NCI-H524 (cell line): ENCODE data around the gene RPLP2.

Source experiments
- DNase-seq, 2 experiments: peaks; one replicate each; lab custom pipeline; 2025; lab: John Stamatoyannopoulos, UW

Gene RPLP2

DNA sequence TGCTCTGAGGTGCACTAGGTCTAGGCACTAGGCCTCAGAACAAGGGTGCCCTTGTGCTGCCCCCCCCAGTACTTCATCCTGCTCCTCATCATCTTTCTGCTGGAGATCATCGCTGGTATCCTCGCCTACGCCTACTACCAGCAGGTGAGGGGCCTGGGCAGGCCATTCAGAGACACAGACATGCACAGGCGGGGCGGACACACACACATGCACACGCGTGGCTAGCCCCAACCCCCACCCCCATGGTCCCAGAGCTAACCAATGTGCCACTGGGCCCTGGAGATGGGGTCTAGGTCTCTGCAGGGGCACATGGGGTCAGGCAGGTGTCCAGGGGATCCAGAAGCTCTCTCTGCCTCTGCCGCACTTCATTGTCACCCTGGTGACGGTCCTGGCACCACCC lies 26.9 kb downstream of the RPLP2 start:
- no peak for DNase-seq

DNA sequence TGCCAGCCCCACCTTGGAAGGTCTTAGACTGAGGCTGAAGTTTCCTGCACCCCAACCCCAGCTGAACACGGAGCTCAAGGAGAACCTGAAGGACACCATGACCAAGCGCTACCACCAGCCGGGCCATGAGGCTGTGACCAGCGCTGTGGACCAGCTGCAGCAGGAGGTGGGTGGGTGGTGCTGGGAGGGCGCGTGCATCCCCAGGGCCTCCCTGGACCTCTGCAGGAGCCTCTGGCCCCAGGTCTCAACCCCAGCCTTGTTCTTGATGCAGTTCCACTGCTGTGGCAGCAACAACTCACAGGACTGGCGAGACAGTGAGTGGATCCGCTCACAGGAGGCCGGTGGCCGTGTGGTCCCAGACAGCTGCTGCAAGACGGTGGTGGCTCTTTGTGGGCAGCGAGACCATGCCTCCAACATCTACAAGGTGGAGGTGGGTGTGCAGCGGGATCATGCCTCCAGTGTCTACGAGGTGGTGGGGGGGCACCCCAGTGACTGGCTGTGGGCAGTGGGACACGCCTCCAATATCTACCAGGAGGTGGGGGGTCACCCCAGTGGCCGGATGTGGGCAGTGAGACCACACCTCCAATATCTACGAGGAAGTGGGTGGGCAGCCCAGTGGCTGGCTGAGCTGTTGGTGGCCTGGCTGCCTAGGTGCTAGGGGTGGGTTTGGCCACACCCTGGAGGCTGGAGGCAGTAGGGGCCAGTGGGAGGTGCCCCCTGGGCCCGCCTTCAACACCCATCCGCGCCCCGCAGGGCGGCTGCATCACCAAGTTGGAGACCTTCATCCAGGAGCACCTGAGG lies 27.6 kb downstream of the RPLP2 start:
- no peak for DNase-seq

DNA sequence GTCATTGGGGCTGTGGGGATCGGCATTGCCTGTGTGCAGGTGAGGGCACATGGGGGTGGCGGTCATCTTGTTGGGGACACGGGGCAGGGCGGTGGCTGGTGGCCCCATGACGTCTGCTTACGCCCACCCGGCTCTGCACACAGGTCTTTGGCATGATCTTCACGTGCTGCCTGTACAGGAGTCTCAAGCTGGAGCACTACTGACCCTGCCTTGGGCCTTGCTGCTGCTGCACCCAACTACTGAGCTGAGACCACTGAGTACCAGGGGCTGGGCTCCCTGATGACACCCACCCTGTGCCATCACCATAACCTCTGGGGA lies 28.2 kb downstream of the RPLP2 start:
- no peak for DNase-seq

GRCh38 chr11:838441-839279 lies 28.9 kb downstream of the RPLP2 start:
- peak; percentile 69 to 88 for DNase-seq

DNA sequence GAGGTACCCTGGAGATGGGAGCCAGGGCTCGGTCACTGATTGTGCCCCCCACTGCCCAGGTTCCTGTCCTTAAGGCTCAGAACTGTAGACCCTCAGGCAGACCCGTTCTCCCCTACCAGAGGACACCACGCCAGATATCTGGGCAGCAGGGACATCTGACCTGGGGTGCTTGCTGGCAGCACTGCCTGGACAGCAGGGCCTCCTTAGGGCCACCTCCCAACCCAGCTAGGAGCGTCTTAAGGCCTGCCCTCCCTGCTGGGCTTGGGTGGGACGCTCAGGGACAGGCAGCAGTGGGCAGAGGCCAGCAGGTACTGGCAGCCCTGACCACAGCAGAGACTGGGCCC lies 29.5 kb downstream of the RPLP2 start:
- no peak for DNase-seq

DNA sequence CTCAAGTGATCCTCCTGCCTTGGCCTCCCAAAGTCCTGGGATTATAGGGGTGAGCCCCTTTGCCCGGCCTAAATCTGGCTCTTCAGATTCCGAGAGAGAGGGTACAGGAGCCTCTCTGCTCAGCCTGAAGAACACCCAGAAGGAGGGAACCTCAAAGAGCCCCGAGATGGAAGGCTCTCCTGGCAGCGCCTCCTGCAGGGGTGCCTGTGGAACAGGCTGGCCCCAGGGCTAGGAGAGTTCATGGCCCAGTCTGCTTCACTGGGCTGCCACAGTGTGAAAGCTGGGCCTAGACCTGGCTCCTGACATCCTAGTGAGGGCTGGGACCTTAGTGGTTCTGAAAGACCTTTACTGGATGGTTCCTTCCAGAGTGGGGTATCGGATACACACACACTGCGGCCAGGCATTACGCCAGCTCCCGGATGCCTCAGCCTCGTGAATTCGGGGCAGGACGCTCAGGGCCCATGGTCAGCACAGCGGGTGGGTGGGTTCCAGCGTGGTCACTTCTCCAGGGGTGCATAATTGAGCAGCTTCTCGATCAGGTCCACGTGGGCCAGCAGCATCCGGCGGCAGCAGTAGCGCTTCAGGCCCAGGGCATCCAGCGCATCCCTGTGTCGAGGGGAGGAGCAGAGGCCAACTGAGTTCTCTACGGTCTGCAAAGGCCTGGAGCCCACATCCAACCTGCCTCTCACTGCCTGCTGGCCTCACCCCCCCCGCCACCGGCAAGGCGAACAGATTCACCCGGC lies 30.3 kb downstream of the RPLP2 start:
- DNase-seq = no peak

- no peak for DNase-seq
Observed at GRCh38 chr11:841981-842369, 32.2 kb downstream of the RPLP2 start.

- DNase-seq = peak; percentile 46 to 75
Observed at GRCh38 chr11:842370-843002, 32.7 kb downstream of the RPLP2 start, which contains the start of the genes POLR2L and TSPAN4. Gene POLR2L (minus strand): TSS chr11:842529. CDS start chr11:842508, 21 bp downstream. Gene TSPAN4 (plus strand): TSS chr11:842852. CDS start chr11:850305, 7,453 bp downstream.

- DNase-seq = no peak
Observed at GRCh38 chr11:843086-843734, 33.4 kb downstream of the RPLP2 start.

DNA sequence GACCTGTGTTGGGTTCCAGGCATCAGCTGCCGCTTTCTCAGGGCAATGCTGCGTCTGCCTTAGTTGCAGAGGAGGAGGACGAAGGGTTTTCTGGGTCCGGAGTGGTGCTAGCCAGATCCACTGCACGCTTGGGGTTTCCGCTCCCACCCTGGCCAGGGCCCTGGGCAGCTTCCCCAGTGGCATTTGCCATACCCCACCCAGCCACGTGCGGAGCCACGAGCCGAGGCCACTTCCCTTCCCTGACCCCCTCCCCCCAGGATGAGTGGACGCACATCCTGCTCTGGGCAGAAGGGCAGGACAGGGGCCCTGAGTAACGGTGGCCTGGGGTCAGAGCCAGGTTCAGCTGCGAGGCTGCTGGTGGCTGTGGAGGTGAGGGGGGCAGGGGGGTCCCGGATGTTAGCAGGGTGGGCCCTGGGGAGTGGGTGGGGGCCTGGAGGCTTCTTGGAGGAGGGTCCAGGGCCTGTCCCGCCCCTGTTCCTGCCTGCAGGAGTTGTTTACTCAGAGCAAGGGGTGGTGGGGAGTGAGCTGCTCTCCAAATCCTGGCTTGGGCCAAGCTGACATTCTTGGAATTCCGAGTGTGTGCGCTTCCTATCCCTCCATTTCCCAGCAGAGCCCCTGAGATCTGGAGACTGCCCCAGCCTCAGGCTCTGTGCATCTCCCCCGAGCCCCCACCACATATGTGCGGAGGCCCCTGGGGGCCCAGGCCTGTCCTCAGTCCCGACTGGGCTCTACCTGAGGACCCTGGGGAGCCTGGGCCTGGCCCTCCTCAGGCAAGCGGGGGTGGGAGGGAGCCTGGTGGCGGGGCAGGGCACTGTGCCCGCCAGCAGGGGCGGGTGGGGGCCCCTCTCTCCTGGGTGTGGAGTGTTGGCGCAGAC lies 34.3 kb downstream of the RPLP2 start:
- DNase-seq = no peak

DNA sequence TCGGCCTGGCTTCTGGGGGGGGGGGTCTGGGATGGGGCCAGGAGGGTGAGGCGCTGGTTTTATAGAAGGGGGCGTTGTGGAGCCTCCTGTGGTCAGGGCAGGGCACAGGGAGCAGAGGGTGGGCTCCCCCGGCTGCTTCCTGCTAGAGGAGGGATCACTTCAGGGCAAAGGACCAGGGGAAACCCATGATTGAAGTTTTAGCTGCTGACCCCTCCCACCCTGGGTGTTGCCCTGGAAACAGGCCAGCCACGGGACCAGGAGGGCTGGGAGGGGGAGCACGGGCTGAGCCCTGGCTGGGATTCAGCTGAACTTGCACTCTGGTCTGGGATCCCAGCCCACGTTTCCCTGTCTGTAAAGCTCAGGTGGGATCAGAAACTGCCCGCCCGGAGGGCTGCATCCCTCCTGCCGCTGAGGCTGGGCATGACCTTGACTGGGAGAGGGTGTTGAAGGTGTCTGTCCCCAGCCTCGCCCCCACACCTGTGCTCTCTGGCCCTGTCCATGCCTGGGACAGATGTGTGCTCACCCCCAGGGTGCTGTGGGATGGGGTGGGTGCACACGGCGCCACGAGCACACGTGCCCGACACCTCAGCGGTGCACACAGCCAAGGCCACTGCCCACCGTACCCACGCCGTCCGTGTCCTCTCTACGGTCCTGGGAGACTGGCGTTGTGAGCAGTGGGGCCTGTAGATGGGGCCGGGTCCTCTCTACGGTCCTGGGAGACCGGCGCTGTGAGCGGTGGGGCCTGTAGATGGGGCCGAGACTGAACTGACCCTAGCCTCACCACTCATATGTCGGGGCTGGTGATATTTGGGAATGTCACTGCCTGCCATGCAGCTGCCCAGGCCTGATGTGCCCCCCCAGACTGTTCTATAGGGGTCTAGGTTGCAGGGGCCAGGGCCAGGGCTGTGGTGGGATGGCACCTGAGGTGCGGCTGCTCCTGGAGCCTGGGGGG lies 35.2 kb downstream of the RPLP2 start:
- DNase-seq = no peak

DNA sequence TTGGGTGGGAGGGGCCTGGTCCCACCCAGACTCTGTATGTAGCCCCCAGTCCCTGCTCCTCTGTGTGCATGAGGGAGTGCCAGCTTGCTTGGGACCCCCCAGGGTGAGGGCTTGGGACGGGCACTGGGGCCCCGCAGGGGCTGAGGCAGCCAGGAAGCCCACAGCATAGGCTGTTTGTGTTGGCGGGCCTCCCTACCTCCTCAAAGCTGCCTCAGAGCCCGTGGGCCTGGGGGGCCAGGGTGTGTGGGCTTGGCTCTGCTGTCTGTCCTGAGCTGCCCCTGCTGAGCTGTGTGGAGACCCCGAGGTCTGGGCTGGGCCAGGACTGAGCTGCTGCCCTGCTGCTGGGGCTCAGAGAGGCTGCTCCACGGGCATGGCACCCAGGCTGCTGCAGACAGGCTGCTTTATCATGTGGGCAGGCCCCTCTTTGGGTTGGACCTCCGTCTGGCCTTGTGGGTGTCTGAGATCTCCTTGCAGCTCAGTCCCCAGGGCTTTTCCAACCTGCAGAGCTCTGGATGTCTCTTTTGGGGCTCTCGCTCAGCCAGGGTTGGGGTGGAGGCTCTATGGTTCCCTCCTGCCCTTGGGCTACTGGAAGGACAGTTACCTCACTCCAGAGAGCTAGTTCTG lies 36.2 kb downstream of the RPLP2 start:
- no peak for DNase-seq

DNA sequence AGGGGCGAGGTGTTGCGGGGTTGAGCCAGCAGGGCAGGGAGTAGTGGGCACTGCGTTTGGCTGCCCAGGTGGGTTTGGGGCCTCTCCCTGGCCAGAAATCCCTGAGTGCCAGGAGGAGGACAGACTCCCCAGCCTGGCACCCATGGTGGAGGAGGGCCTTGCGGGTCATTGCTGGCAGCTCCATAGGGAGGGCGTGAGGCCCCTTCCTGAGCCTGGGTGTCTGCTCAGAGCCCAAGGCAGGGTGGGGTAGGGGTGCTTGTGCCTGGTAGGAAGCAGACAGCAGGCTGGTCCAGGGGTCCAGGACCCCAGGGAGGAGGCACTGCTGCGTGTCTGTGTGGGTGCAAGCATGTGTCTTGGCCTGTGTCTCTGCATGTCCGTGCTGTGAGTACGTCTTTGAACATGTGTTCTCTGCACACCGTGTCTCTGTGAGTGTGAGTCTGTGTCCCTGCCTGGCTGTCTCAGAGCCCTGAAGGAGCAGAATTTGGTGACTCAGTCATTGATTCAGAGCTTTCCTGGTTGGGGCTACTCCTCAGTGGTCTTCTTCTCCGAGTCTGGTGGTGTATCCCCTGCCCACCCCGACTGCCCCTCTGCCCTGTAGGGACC lies 36.8 kb downstream of the RPLP2 start:
- no peak for DNase-seq

DNA sequence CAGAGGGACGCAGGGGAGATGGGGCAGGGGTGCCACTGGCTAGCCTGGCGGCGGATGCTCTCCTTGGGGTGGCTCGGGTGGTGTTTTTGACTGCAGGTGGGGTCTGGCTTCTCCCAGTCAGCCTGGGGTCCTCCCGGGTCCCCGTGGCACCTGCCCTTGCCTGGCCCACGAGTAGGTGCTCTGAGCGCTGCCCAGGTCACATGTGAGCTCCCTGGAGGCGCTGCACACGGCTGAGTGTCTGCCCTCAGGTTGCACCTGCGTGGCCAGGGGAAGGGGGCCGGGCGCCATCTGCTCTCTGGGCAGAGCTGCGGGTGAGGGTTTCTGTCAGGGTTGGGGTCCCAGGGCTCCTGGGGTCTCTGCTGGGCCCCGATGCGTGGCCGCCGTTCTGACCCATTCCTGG lies 38.1 kb downstream of the RPLP2 start:
- no peak for DNase-seq

- no peak for DNase-seq
Observed at GRCh38 chr11:848380-848931, 38.7 kb downstream of the RPLP2 start.

GRCh38 chr11:849104-849824 lies 39.5 kb downstream of the RPLP2 start:
- peak; percentile 31 to 59 for DNase-seq

DNA sequence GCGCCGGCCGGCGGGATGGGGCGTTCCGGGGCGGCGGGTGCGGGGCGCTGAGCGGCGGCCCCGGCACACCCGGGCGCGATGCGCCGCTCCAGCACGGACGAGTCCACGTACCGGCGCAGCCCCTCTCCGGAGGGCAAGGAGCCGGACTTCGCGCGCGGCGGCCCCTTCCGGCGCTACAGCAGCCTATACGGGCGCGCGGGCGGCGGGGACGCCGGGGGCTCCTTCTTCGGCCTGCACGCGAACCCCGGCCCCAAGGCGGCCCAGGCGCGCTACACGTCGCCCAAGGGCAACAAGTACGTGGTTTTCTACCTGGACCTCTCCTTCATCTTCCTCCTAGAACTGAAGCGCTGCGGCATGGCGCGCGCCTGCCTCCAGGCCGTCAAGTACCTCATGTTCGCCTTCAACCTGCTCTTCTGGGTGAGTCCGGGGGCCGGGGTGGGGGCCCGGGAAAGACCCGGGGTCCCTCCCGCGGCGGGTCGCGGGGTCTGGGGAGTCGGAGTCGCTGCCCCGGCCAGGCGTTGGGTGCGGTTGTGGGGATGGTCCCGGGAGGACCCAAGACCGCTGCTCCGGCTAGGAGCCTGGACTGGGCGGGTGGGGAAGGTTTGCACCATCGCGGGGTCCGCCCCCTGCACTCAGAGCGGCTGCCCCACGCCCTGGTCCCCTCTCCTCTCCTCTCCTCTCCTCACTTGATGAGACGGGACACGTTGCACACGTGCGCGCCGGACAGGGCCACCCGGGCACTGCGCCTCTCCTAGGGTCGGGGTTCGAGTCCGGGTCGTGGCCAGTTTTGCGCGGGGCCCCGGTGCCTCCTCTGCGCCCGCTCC lies 40.4 kb downstream of the RPLP2 start:
- DNase-seq = peak in 1 of 2 experiments; percentile 59
